OCI-LY7 (cell line): ENCODE data around the gene CDC42BPG. TPM values are rescaled to one million over a fixed set of nuclear protein-coding genes. Genes with fewer than 3 reads are reported as not detected.
A peak's percentile ranks its signal among the peaks of the same experiment; 100 is the strongest.

Experiments used
- BruUV-seq: library from RNA; stranded (reverse); fragments of 400-500 nt; replicated peaks from 2 replicates; lab custom pipeline; 2021; lab: Mats Ljungman, UMichigan
- CTCF ChIA-PET: fragments of 300-600 bp; sonication (Branson Sonifier 250); formaldehyde crosslinking; loops from one replicate; lab custom pipeline; 2022; ENCODE audit warnings: antibody characterized with exemption; ENCODE audit not compliant: unreplicated experiment; lab: Charles Lee
- POLR2A ChIA-PET: fragments of 300-600 bp; sonication (Branson Sonifier 250); formaldehyde crosslinking; loops from one replicate; lab custom pipeline; 2022; ENCODE audit warnings: antibody characterized with exemption; lab: Charles Lee
- DNase-seq: peaks from one replicate; pipeline ENCODE4 v3.0.0-alpha.2; 2015; ENCODE audit warnings: low spot score
- H2AFZ ChIP-seq: fragments of 200-600 bp; sonication (generic), shearing (Covaris generic); 2 replicates; pipeline ENCODE4 v1.6.1; 2014; ENCODE audit warnings: mild to moderate bottlenecking, antibody characterized with exemption, low read length, moderate library complexity
- H3K27ac ChIP-seq: fragments of 200-600 bp; sonication (generic); 2 replicates; pipeline ENCODE4 v1.5.1; 2014; ENCODE audit warnings: mixed run types, low read depth, mild to moderate bottlenecking, moderate library complexity, low read length, inconsistent platforms; ENCODE audit not compliant: poor library complexity, severe bottlenecking
- H3K36me3 ChIP-seq: fragments of 200-600 bp; sonication (generic); 2 replicates; pipeline ENCODE4 v1.6.1; 2014; ENCODE audit warnings: mild to moderate bottlenecking, antibody characterized with exemption, low read length, moderate library complexity, mixed read lengths; ENCODE audit not compliant: insufficient read depth
- H3K4me1 ChIP-seq: fragments of 200-600 bp; sonication (generic); 2 replicates; pipeline ENCODE4 v1.5.1; 2014; ENCODE audit warnings: mild to moderate bottlenecking, low read length; ENCODE audit not compliant: insufficient read depth, poor library complexity, severe bottlenecking
- H3K4me2 ChIP-seq: fragments of 200-600 bp; sonication (generic); 2 replicates; pipeline ENCODE4 v1.6.1; 2014; ENCODE audit warnings: mild to moderate bottlenecking, low read length
- H3K4me3 ChIP-seq: fragments of 200-600 bp; sonication (generic); 2 replicates; pipeline ENCODE4 v1.5.1; 2014; ENCODE audit warnings: mild to moderate bottlenecking, low read depth, low read length; ENCODE audit not compliant: poor library complexity, severe bottlenecking
- H3K79me2 ChIP-seq: fragments of 200-600 bp; sonication (generic); 2 replicates; pipeline ENCODE4 v1.6.1; 2016; ENCODE audit warnings: low read depth, mild to moderate bottlenecking, low read length, moderate library complexity, mixed read lengths; ENCODE audit not compliant: insufficient read depth
- H3K9me2 ChIP-seq: fragments of 200-600 bp; sonication (generic); 2 replicates; pipeline ENCODE4 v1.6.1; 2016; ENCODE audit warnings: mild to moderate bottlenecking, low read length, mixed read lengths; ENCODE audit not compliant: insufficient read depth
- H3K9me3 ChIP-seq: fragments of 200-600 bp; sonication (generic); 2 replicates; pipeline ENCODE4 v1.6.1; 2014; ENCODE audit warnings: mild to moderate bottlenecking, mixed run types, low read length, mixed read lengths
- H4K20me1 ChIP-seq: fragments of 200-600 bp; sonication (generic); 2 replicates; pipeline ENCODE4 v1.6.1; 2014; ENCODE audit warnings: mild to moderate bottlenecking, antibody characterized with exemption, low read length, moderate library complexity, mixed read lengths; ENCODE audit not compliant: insufficient read depth
- CTCF ChIP-seq: fragments of 200-600 bp; sonication (generic); conservative IDR thresholded peaks from 2 replicates; pipeline ENCODE4 v1.5.1; 2014; ENCODE audit warnings: mild to moderate bottlenecking, antibody characterized with exemption, low read length, moderate library complexity, mixed read lengths
- EZH2phosphoT487 ChIP-seq: fragments of 200-600 bp; sonication (generic); IDR thresholded peaks from 2 replicates; pipeline ENCODE4 v1.6.1; 2018; ENCODE audit warnings: low read depth, borderline replicate concordance, mild to moderate bottlenecking, mixed run types, antibody characterized with exemption, low read length, moderate library complexity, mixed read lengths
- intact Hi-C: fragments of 100-400 bp; cut with micrococcal nuclease; formaldehyde crosslinking; loops from one replicate; pipeline ENCODE4 v1.10.0; 2022; ENCODE audit not compliant: unreplicated experiment
- total RNA-seq, 2 experiments: library from RNA; depleted of rRNA in 1 of 2; stranded (reverse); fragments of >200 nt in 1 of 2; shearing (Covaris generic) in 1 of 2; gene quantifications; 2 replicates each; pipeline ENCODE4 v1.2.3, GENCODE V29; 2014 to 2022

CDC42BPG gene
- total RNA-seq, 2 experiments from 2014 or later = 3.5 to 4.9 TPM

DNA sequence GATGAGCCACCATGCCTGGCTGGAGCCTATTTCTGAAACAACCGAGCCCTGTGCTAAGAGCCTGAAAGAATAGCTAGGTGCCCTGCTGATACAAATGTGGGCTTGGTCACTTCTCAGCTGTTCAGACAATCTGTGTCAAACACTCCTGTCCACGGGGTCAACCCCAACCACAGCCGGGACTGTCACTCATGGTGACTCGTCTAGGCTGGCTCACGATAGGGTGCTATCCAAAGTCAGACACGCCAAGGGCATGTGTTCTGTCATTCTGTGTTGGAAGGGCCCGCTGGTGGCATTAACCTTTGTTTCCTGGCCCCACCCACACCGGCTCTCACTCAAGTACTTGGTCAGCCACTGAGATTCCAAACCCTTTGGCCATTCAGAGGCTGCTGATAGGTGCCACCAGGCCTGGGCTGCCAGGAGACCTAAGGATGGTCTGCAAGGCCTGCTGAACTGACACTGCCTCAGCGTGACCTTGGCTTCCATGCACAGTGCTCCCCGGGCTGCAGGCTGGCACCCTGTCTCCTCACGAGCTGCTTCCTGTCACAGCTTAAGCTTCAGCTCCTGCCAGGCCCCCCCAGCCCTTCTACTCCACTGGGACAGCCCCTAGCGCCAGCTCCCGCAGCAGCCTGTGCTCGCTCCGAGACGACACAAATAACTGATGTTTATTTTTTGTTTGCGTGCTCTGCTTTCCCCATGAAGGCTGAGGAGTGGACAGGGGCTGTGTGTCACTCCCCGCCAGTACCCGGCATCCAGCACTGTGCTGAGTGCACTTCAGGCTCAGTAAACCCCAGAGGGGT, 14.2 kb upstream of the CDC42BPG start:
- ChIA-PET CTCF (interaction anchor here (0.6 to 1.9 kb wide), 3 partner anchors 9 to 95 kb away, joined by 3 to 24 read pairs (median 4); no protein-coding TSS in a partner anchor), POLR2A (interaction anchor here (0.6 to 13.0 kb wide), 5 partner anchors 8 to 233 kb away, joined by 7 to 178 read pairs (median 25); partner anchors contain the start of gene EHD1)
- Histone ChIP-seq H3K4me3 (peak overlapping the region; percentile 47), H3K9me2 (no peaks in the 10 kb centered on the region), H3K27ac (peak overlapping the region; percentile 97), H3K4me1 (peaks cover 90% of the 10 kb centered on the region), H3K36me3 (peaks cover 61% of the 10 kb centered on the region), H2AFZ (no peak overlapping the region), H3K79me2 (peaks cover 49% of the 10 kb centered on the region), H3K4me2 (peak overlapping the region; percentile 67), H3K9me3 (no peaks in the 10 kb centered on the region), H4K20me1 (no peaks in the 10 kb centered on the region)
- intact Hi-C loops = loop anchor here (1.0 to 10.0 kb wide), 3 partner anchors 7 to 716 kb away; partner anchors contain the start of genes EHBP1L1, FAM89B and ZNRD2
- TF ChIP-seq EZH2phosphoT487 = no peak
- TF ChIP-seq CTCF = no peak
- peak; percentile 68 for DNase-seq
- BruUV-seq = no TSS peak

GRCh38 chr11:64857485-64857884, 13.0 kb upstream of the CDC42BPG start:
- Histone ChIP-seq H3K4me1 (peaks cover 90% of the 10 kb centered on the region), H3K9me2 (no peaks in the 10 kb centered on the region), H3K9me3 (no peaks in the 10 kb centered on the region), H3K79me2 (peaks cover 37% of the 10 kb centered on the region), H3K4me3 (no peak overlapping the region), H3K4me2 (no peak overlapping the region), H3K36me3 (peaks cover 72% of the 10 kb centered on the region), H2AFZ (no peak overlapping the region), H3K27ac (peak overlapping the region; percentile 9), H4K20me1 (no peaks in the 10 kb centered on the region)
- no peak for DNase-seq
- POLR2A ChIA-PET = interaction anchor here (10.7 kb wide), 1 partner anchor 19 kb away, joined by 115 read pairs; the partner anchor contains the start of gene EHD1
- no TSS peak for BruUV-seq
- CTCF ChIA-PET = no interaction called here
- TF ChIP-seq CTCF = no peak
- TF ChIP-seq EZH2phosphoT487 = no peak
- intact Hi-C loops = loop anchor here (10.0 kb wide), 1 partner anchor 717 kb away; the partner anchor contains the start of genes EHBP1L1, FAM89B and ZNRD2
